BLaER1 (cell line): ENCODE results near the gene E2F4.

Experiments used
- H3K27ac ChIP-seq: shearing (Covaris generic); formaldehyde crosslinking; 2 replicates; pipeline ENCODE4 v1.8.1; 2022
- H3K27me3 ChIP-seq: shearing (Covaris generic); formaldehyde crosslinking; 2 replicates; pipeline ENCODE4 v1.8.1; 2022
- H3K36me3 ChIP-seq: shearing (Covaris generic); formaldehyde crosslinking; 2 replicates; pipeline ENCODE4 v1.8.1; 2022
- H3K4me1 ChIP-seq: shearing (Covaris generic); formaldehyde crosslinking; 2 replicates; pipeline ENCODE4 v1.8.1; 2022
- H3K4me2 ChIP-seq: shearing (Covaris generic); formaldehyde crosslinking; 2 replicates; pipeline ENCODE4 v1.8.1; 2022
- H3K4me3 ChIP-seq: shearing (Covaris generic); formaldehyde crosslinking; 2 replicates; pipeline ENCODE4 v1.8.1; 2022
- H3K9ac ChIP-seq: shearing (Covaris generic); formaldehyde crosslinking; 2 replicates; pipeline ENCODE4 v1.8.1; 2022
- H3K9me3 ChIP-seq: shearing (Covaris generic); formaldehyde crosslinking; 2 replicates; pipeline ENCODE4 v1.8.1; 2022
- H4K20me1 ChIP-seq: shearing (Covaris generic); formaldehyde crosslinking; 2 replicates; pipeline ENCODE4 v1.8.1; 2022
- Cebpa-rat ChIP-seq: shearing (Covaris generic); IDR thresholded peaks from 2 replicates; pipeline ENCODE4 v1.8.1; 2022

The E2F4 gene

GRCh38 chr16:67238278-67238575 lies 46.3 kb downstream of the E2F4 start:
- Histone ChIP-seq H3K27me3 (no peaks in the 10 kb centered on the region), H3K4me1 (peaks cover 46% of the 10 kb centered on the region), H3K4me2 (no peak overlapping the region), H3K9me3 (no peaks in the 10 kb centered on the region), H3K9ac (no peak overlapping the region), H3K27ac (no peak overlapping the region), H4K20me1 (peaks cover 59% of the 10 kb centered on the region), H3K4me3 (no peak overlapping the region), H3K36me3 (peaks cover 85% of the 10 kb centered on the region)
- TF ChIP-seq Cebpa-rat = no peak

- peaks cover 79% of the 10 kb centered on the region for H3K36me3 ChIP-seq
- H3K4me2 ChIP-seq = no peak overlapping the region
- no peaks in the 10 kb centered on the region for H3K27me3 ChIP-seq
- H3K9me3 ChIP-seq = no peaks in the 10 kb centered on the region
- no peak for TF ChIP-seq Cebpa-rat
- H3K27ac ChIP-seq = no peak overlapping the region; the same call in 1 of the 2 replicates
- H3K9ac ChIP-seq = no peak overlapping the region
- H3K4me3 ChIP-seq = no peak overlapping the region
- peaks cover 54% of the 10 kb centered on the region for H3K4me1 ChIP-seq
- peaks cover 66% of the 10 kb centered on the region for H4K20me1 ChIP-seq
These were observed 47.0 kb downstream of the E2F4 start for GRCh38 chr16:67238806-67239470.

- Histone ChIP-seq H3K9me3 (no peaks in the 10 kb centered on the region), H3K27me3 (no peaks in the 10 kb centered on the region), H3K4me1 (peaks cover 55% of the 10 kb centered on the region), H3K27ac (no peak overlapping the region; the same call in 1 of the 2 replicates), H3K4me2 (no peak overlapping the region), H3K9ac (no peak overlapping the region), H3K4me3 (no peak overlapping the region), H3K36me3 (peaks cover 63% of the 10 kb centered on the region), H4K20me1 (peaks cover 80% of the 10 kb centered on the region)
- TF ChIP-seq Cebpa-rat = no peak
These were observed 48.6 kb downstream of the E2F4 start for GRCh38 chr16:67240506-67240905.

GRCh38 chr16:67241008-67241900 lies 49.3 kb downstream of the E2F4 start:
- peaks cover 54% of the 10 kb centered on the region for H3K4me1 ChIP-seq
- no peaks in the 10 kb centered on the region for H3K27me3 ChIP-seq
- no peak for TF ChIP-seq Cebpa-rat
- H3K27ac ChIP-seq = peak overlapping the region; percentile 49; the same call in 1 of the 2 replicates
- 0 out of 2 replicates have a peak overlapping the region, but pooled peaks have one; percentile 41 for H3K9ac ChIP-seq
- peaks cover 55% of the 10 kb centered on the region for H3K36me3 ChIP-seq
- no peak overlapping the region for H3K4me3 ChIP-seq
- peaks cover 87% of the 10 kb centered on the region for H4K20me1 ChIP-seq
- H3K9me3 ChIP-seq = no peaks in the 10 kb centered on the region
- H3K4me2 ChIP-seq = peak overlapping the region; percentile 100

- H3K4me3 ChIP-seq = no peak overlapping the region
- H3K9me3 ChIP-seq = no peaks in the 10 kb centered on the region
- peak overlapping the region; percentile 62 for H3K27ac ChIP-seq
- H3K36me3 ChIP-seq = peaks cover 48% of the 10 kb centered on the region
- H3K27me3 ChIP-seq = no peaks in the 10 kb centered on the region
- H4K20me1 ChIP-seq = peaks cover 86% of the 10 kb centered on the region
- no peak for TF ChIP-seq Cebpa-rat
- peak overlapping the region; percentile 100 for H3K4me2 ChIP-seq
- H3K4me1 ChIP-seq = peaks cover 53% of the 10 kb centered on the region
- peak overlapping the region; percentile 41; the same call in 1 of the 2 replicates for H3K9ac ChIP-seq
These were observed 50.3 kb downstream of the E2F4 start for GRCh38 chr16:67242138-67242730.

- Histone ChIP-seq H3K27me3 (peaks cover 4% of the 10 kb centered on the region; the same call in 1 of the 2 replicates), H3K4me1 (peaks cover 62% of the 10 kb centered on the region), H3K4me3 (peak overlapping the region; percentile 92), H3K36me3 (peaks cover 35% of the 10 kb centered on the region), H3K9ac (peak overlapping the region; percentile 84), H3K9me3 (no peaks in the 10 kb centered on the region), H3K27ac (peak overlapping the region; percentile 84), H4K20me1 (peaks cover 74% of the 10 kb centered on the region), H3K4me2 (peak overlapping the region; percentile 100)
- TF ChIP-seq Cebpa-rat = no peak
These were observed 51.5 kb downstream of the E2F4 start for GRCh38 chr16:67243481-67243880.

GRCh38 chr16:67244387-67245185 lies 52.6 kb downstream of the E2F4 start:
- H4K20me1 ChIP-seq = peaks cover 63% of the 10 kb centered on the region
- no peaks in the 10 kb centered on the region for H3K9me3 ChIP-seq
- H3K4me2 ChIP-seq = peak overlapping the region; percentile 100
- H3K27me3 ChIP-seq = peaks cover 15% of the 10 kb centered on the region
- TF ChIP-seq Cebpa-rat = no peak
- H3K36me3 ChIP-seq = peaks cover 24% of the 10 kb centered on the region
- H3K4me3 ChIP-seq = peak overlapping the region; percentile 92
- H3K9ac ChIP-seq = peak overlapping the region; percentile 84
- H3K4me1 ChIP-seq = peaks cover 73% of the 10 kb centered on the region
- peak overlapping the region; percentile 84 for H3K27ac ChIP-seq

- H3K4me2 ChIP-seq = peak overlapping the region; percentile 100
- peaks cover 21% of the 10 kb centered on the region for H3K27me3 ChIP-seq
- peak overlapping the region; percentile 84 for H3K9ac ChIP-seq
- peaks cover 79% of the 10 kb centered on the region for H3K4me1 ChIP-seq
- H4K20me1 ChIP-seq = peaks cover 57% of the 10 kb centered on the region
- H3K36me3 ChIP-seq = peaks cover 18% of the 10 kb centered on the region
- H3K4me3 ChIP-seq = peak overlapping the region; percentile 92
- H3K9me3 ChIP-seq = no peaks in the 10 kb centered on the region
- TF ChIP-seq Cebpa-rat = no peak
- peak overlapping the region; percentile 84 for H3K27ac ChIP-seq
These were observed 53.2 kb downstream of the E2F4 start for GRCh38 chr16:67245186-67245585.

GRCh38 chr16:67245674-67246080 lies 53.7 kb downstream of the E2F4 start:
- peak overlapping the region; percentile 100 for H3K4me2 ChIP-seq
- H3K4me1 ChIP-seq = peaks cover 84% of the 10 kb centered on the region
- H3K27ac ChIP-seq = peak overlapping the region; percentile 84
- no peaks in the 10 kb centered on the region for H3K9me3 ChIP-seq
- H3K9ac ChIP-seq = peak overlapping the region; percentile 84
- no peak for TF ChIP-seq Cebpa-rat
- peaks cover 52% of the 10 kb centered on the region for H4K20me1 ChIP-seq
- peak overlapping the region; percentile 92 for H3K4me3 ChIP-seq
- H3K27me3 ChIP-seq = peaks cover 26% of the 10 kb centered on the region
- H3K36me3 ChIP-seq = peaks cover 14% of the 10 kb centered on the region
